Glutamatergic neuron (in vitro differentiated cells): ENCODE measurements around the gene IRF6. TPM values are rescaled to one million over a fixed set of nuclear protein-coding genes. Genes with fewer than 3 reads are reported as not detected.

ENCODE experiments used
- DNase-seq: peaks from one replicate; pipeline ENCODE4 v3.0.0; 2022
- H3K27ac Mint-ChIP-seq: one replicate; pipeline ENCODE4 v1.8.0; 2020; ENCODE audit warnings: mild to moderate bottlenecking, mixed read lengths, inconsistent platforms; ENCODE audit not compliant: unreplicated experiment
- H3K27me3 Mint-ChIP-seq: one replicate; pipeline ENCODE4 v1.8.0; 2020; ENCODE audit warnings: mild to moderate bottlenecking, moderate library complexity, mixed read lengths, inconsistent platforms; ENCODE audit not compliant: unreplicated experiment
- H3K36me3 Mint-ChIP-seq: one replicate; pipeline ENCODE4 v1.8.0; 2020; ENCODE audit warnings: mild to moderate bottlenecking, mixed read lengths, inconsistent platforms; ENCODE audit not compliant: unreplicated experiment
- H3K4me1 Mint-ChIP-seq: one replicate; pipeline ENCODE4 v1.8.0; 2020; ENCODE audit warnings: mild to moderate bottlenecking, low read depth, mixed read lengths, inconsistent platforms; ENCODE audit not compliant: unreplicated experiment
- H3K4me3 Mint-ChIP-seq: one replicate; pipeline ENCODE4 v1.8.0; 2020; ENCODE audit warnings: mild to moderate bottlenecking, mixed read lengths, inconsistent platforms; ENCODE audit not compliant: unreplicated experiment
- H3K9me3 Mint-ChIP-seq: one replicate; pipeline ENCODE4 v1.8.0; 2020; ENCODE audit warnings: mild to moderate bottlenecking, moderate library complexity, mixed read lengths, inconsistent platforms; ENCODE audit not compliant: unreplicated experiment
- total RNA-seq: library from RNA; stranded (reverse); fragmentation: NEBNext Ultra II Directional; extraction: Animal tissue kit (Norgen Biotek cat#: 25700); gene quantifications from one replicate; pipeline ENCODE4 v1.2.1, GENCODE V29; 2021; ENCODE audit not compliant: unreplicated experiment
- TF ChIP-seq, protein P1 (sequence below): fragments of 200-600 bp; sonication (generic); IDR thresholded peaks from one replicate; pipeline ENCODE4 v1.5.0; 2021; ENCODE audit not compliant: partially characterized antibody, unreplicated experiment

IRF6 gene
- total RNA-seq, 1 donor from 2014 or later = 0.47 TPM

DNA sequence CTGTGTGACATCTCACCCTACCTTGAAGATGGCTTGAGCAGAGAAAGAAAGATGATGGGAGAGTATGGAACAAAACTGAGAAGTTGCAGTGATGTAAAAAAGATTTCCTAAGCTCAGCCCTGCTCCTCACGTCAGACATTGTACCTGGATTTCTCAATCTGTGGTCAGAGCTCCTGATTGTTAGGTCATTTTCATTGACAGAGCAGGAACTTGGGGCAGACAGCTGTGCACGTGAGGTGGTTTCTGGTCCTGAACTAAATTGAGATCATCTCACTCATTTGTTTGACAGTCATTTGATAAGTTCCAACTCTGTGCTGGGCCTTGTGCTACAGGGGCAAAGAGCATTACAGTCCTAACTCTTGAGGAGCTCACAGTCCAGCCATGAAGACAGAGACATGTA is 39.9 kb downstream of the IRF6 start:
- Mint-ChIP-seq H3K9me3 (no peaks in the 10 kb centered on the region), H3K36me3 (no peaks in the 10 kb centered on the region), H3K4me3 (no peak overlapping the region), H3K4me1 (no peaks in the 10 kb centered on the region), H3K27me3 (peaks cover 4% of the 10 kb centered on the region), H3K27ac (no peak overlapping the region)
- DNase-seq = no peak
- TF ChIP-seq, protein P1, sequence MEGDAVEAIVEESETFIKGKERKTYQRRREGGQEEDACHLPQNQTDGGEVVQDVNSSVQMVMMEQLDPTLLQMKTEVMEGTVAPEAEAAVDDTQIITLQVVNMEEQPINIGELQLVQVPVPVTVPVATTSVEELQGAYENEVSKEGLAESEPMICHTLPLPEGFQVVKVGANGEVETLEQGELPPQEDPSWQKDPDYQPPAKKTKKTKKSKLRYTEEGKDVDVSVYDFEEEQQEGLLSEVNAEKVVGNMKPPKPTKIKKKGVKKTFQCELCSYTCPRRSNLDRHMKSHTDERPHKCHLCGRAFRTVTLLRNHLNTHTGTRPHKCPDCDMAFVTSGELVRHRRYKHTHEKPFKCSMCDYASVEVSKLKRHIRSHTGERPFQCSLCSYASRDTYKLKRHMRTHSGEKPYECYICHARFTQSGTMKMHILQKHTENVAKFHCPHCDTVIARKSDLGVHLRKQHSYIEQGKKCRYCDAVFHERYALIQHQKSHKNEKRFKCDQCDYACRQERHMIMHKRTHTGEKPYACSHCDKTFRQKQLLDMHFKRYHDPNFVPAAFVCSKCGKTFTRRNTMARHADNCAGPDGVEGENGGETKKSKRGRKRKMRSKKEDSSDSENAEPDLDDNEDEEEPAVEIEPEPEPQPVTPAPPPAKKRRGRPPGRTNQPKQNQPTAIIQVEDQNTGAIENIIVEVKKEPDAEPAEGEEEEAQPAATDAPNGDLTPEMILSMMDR = no peak

DNA sequence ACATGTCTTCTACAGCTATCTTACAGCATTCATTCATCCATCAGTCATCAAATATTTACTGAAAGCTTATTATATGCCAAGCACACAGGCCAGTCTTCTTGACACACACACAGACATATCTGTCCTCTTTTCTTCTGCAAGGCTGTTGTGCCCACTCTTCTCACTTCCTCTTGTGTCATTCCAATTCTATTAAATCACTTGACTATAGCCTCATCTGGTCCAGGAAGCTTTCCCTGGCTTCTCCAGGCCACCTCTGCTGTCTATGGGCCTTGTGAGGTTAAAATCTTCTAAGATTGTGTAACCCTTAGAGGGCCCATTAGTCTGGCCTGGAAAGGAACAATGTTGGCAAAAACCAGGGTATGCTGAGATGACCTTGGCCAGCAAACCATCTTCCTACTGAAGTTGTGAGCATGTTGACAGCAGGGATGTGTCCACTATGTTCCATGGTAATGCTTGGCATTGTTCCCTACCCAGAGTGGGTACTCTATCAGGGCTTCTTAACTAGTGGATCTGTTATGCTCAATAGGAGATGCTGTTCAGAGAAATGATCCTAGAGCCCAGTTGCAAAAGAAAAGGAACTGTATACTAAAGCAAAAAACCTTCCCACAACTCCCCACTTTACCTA is 44.8 kb downstream of the IRF6 start:
- H3K4me3 Mint-ChIP-seq = no peak overlapping the region
- peaks cover under 1% of the 10 kb centered on the region for H3K27me3 Mint-ChIP-seq
- H3K27ac Mint-ChIP-seq = no peak overlapping the region
- no peaks in the 10 kb centered on the region for H3K36me3 Mint-ChIP-seq
- DNase-seq = no peak
- no peaks in the 10 kb centered on the region for H3K4me1 Mint-ChIP-seq
- no peaks in the 10 kb centered on the region for H3K9me3 Mint-ChIP-seq
- TF ChIP-seq, protein P1 = no peak

DNA sequence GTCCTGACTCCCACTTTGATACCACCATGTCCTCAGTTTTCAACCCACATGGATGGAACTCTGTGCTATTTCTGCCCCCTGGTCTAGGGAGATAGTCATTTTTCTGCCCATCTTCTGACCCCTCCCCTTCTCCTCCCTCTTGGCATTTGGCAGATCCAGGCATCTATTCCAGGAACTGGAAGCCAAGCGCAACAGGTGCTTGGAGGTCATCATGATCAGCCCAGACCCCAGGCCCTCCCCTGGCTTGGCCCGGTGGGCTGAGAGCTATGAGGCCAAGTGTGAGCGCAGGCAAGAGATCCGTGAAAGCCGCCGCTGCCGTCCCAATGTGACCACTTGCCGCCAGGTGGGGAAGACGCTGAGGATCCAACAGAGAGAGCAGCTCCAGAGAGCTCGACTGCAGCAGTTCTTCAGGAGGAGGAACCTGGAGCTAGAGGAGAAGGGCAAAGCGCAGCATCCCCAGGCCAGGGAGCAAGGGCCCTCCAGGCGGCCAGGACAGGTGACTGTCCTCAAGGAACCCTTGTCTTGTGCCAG is 46.0 kb downstream of the IRF6 start:
- no peak for DNase-seq
- H3K27me3 Mint-ChIP-seq = no peaks in the 10 kb centered on the region

DNA sequence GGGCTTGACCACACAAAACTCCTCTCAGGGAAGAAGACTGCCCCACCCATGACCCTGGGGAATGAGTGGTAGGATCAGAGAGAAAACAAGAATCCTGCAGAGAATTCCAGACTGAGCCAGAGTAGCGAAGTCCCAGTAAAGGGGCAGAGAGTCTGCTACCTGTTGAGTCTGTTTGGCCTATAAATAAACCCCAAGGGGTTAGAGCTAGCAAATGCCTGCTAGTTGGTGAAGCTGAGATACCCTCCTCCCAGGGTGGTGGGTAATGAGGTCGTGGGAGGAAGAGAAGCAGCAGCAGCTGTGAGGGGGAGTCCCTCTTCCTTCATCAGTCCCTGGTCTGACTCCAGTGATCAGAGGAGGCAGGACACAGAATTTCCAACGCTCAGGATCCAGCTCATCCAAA is 47.5 kb downstream of the IRF6 start:
- TF ChIP-seq, protein P1 = no peak
- Mint-ChIP-seq H3K36me3 (no peaks in the 10 kb centered on the region), H3K4me3 (no peak overlapping the region), H3K4me1 (no peaks in the 10 kb centered on the region), H3K27me3 (no peaks in the 10 kb centered on the region), H3K9me3 (peaks cover 2% of the 10 kb centered on the region), H3K27ac (no peak overlapping the region)
- no peak for DNase-seq

More for the DNA sequence above, 46.0 kb downstream of the IRF6 start:
- Mint-ChIP-seq H3K36me3 (no peaks in the 10 kb centered on the region), H3K4me3 (no peak overlapping the region), H3K27ac (no peak overlapping the region), H3K4me1 (no peaks in the 10 kb centered on the region), H3K9me3 (peaks cover 2% of the 10 kb centered on the region)
- TF ChIP-seq, protein P1 = no peak

DNA sequence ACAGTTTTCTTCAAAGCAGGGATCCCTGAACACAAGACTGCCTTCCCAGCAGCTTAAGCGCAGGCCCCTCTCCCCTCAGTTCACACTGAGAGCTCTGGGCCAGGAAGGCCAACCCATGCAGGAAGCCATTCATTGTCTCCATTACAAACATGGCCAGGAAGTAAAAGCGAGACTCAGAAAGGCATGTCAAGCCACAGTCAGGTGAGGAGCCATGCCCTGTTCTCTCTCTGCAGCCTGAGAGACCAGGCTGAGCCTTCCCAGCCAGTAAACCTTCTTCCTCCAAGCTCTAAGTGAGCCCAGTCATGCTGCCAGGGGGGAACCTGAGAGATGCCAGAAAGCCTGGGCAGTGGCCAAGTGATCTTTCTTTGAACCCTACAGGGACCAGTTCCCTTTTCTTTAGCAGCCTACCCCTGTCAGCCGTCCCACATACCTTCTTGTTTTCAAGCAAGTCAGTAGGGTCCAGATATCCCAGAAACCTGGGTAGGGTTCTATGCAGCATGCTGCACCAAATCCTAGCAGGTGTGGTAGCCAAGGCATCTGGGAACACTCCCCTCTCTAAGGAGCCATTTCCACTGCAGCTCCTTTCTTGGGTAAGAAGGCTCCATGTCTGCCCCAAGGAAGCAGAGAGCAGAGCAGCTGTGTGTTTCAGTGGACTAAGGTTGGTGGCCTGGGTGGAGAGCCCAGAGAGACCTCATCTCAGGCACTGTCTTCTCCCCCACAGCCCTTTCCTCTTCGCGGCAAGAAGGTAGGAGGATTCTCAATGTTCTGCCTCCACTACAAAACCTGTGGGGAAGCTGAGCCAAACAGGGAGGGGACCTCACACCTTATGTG is 49.1 kb downstream of the IRF6 start:
- TF ChIP-seq, protein P1 = no peak
- no peaks in the 10 kb centered on the region for H3K4me1 Mint-ChIP-seq
- H3K9me3 Mint-ChIP-seq = peaks cover 2% of the 10 kb centered on the region
- H3K27me3 Mint-ChIP-seq = no peaks in the 10 kb centered on the region
- no peak overlapping the region for H3K27ac Mint-ChIP-seq
- H3K36me3 Mint-ChIP-seq = no peaks in the 10 kb centered on the region
- no peak overlapping the region for H3K4me3 Mint-ChIP-seq
- DNase-seq = no peak
